Measurements from ENCODE around the gene GPR143.
A peak's percentile ranks its signal among the peaks of the same experiment; 100 is the strongest.
"Not testable (repeated sequence)": the region's sequence is repeated elsewhere in the genome, so short reads cannot be mapped to it uniquely, and the experiment has no call there.

The GPR143 gene

DNA sequence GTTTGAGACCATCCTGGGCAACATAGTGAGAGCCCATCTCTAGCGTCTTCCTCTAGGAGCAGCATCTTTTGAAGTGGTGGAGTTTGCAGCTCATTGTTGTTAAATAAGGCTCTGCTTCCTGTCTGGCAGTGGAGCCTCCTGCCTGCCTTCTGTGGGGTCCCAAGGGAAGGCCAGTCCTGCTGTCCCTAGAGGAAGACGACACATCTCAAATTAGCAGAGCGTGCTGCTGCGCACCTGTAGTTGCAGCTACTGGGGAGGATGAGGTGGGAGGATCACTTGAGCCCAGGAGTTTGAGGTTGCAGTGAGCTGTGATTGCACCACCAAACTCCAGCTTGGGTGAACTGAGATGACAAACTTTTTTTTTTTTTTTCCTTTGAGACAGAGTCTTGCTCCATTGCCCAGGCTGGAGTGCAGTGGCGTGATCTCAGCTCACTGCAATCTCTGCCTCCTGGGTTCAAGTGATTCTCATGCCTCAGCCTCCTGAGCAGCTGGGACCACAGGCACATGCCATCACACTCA is 2.7 kb upstream of the GPR143 start:
- DNase-seq (ENCODE audit: low read depth in 2 of 2) = not testable (repeated sequence)

DNA sequence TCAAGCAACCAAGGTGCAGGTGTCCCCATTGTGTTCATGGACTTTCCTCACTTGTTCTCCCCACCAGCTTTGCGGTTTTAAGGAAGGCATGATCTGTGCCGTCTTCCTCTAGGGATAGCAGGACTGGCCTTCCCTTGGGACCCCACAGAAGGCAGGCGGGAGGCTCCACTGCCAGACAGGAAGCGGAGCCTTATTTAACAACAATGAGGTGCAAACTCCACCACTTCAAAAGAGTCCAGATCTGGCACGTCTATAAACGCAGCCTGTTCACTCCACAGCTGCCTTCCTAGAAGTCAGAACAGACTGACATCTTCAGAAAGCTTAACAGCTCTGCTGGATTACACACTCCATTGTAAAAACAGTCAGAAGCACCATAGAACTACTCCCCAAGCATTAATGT is 1.7 kb upstream of the GPR143 start:
- no peak for DNase-seq (ENCODE audit: low read depth in 2 of 2)

DNA sequence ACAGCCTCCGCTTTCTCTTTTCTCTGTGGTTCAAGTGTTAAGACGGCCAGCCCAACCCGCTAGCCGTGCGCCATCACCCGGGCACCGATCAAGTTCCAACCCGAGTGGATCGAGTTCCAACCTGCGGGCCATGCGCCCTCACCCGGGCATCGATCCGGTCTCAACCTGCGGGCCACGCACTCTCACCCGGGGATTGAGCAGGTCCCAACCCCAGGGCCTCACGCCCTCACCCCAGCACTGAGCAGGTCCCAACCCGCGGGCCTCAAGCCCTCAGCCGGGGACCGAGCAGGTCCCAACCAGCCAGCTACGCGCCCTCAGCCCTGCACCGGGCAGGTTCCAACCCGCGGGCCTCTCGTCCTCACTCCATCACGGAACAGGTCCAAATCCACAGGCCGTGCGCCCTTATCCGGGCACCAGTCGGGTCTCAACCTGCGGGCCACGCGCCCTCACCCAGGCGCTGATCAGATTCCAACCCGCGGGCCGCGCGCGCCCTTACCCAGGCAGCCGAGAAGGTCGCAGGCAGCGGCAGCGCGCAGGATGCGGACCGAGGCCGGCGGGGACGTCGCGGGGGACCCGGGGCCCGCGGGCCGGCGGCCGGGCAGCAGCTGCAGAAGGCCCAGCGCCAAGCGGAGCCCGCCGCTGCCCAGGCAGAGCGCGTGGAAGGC is 443 bp downstream of the GPR143 start:
- no peak for DNase-seq (ENCODE audit: low read depth in 2 of 2)

DNA sequence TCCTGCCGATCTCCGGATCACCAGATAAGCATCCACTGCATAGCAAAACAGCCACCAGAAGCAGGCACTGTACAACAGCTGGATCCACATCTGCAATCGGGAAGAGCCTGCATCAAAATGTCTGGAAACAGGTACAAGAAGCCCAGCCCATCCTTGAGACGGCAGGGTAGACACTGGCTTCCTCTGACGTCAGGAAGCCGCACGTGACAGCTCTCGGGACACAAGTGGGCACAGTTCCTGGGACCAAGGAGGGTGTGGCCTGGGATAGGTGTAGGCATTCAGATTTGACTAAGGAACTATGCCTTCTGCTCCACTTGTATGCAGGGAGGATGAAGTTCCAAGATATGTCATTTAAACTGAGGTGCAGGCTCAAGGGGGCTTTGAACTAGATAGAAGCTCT is 6.3 kb downstream of the GPR143 start:
- DNase-seq (ENCODE audit: low read depth in 2 of 2) = no peak

DNA sequence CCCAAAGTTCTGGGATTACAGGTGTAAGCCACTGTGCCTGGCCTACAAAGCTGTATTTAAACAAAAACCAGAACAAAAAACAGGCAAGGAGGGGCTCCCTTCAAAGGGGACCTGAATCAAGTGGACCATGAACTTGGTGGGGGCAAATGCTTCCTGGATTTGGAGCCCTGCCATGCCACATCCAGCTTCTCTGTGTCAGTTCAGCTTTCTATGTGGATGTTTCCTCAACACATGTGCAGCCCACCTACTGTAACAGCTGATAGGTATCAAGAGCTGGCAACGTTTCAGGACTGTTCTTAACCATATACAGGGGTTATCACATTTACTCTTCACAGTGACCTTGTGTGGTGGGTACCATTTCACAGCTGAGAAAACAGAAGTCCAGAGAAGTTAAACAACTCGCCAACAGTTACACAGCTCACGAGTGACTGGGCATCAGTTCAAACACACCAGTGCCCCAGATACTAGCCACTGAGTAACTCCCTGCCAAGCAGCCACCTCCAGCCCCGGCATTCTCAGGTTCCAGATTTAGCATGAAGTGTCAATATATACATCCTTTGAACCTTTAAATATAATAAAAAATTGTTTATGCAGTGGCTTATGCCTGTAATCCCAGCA is 7.5 kb downstream of the GPR143 start:
- DNase-seq (ENCODE audit: low read depth in 2 of 2) = no peak

DNA sequence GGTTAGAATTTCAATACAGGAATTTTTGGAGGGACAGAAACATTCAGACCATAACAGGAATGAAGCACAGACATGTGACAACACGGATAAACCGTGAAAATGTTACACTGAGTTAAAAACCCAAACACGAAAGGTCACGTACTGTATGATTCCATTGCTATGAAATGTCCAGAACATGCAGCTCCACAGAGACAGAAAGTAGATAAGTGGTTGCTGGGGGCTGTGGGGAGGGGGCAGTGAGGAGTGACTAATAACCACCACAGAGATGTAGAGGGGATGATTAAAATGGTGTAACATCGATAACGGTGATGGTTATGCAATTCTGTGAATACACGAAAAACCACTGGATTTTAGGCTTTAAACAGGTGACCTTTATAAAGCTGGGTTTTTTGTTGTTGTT is 8.3 kb downstream of the GPR143 start:
- no peak for DNase-seq (ENCODE audit: low read depth in 2 of 2)

DNA sequence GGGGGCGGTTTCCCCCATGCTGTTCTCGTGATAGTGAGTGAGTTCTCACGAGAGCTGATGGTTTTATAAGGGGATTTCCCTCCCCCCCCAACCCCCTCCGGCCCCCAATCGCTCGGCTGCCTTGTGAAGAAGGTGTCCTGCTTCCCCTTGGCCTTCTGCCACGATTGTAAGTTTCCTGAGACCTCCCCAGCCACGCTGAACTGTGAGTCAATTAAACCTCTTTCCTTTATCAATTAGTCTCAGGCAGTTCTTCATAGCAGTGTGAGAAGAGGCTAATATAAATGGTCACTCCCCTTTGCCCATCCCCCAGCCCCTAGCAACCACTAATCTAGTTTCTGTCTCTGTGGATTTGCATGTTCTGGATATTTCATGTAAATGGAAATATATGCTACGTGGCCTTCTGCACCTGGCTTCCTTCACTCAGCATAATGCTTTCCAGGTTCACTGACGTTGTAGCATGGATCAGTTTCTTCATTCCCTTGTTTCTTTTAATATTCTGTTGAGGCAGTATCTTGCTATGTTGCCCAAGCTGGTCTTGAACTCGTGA is 16.4 kb downstream of the GPR143 start:
- DNase-seq (ENCODE audit: low read depth in 2 of 2) = no peak

DNA sequence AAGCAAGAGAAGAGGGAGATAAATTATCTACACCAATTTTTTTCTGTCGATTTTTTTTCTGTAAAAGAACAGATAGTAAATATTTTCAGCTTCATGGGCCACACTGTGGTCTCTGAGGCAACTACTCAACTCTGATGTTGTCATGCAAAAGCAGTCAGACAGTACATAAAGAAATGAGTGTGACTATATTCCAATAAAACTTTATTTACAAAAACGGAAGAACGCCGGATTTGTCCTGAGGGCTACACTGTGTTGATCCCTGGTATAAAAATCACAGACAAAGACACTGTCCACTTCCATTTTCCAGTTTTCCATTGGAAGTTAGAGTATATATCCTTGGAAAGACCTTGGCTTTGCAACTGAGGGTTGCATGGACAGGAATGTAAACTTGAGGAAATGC is 18.0 kb downstream of the GPR143 start:
- DNase-seq (ENCODE audit: low read depth in 2 of 2) = no peak

DNA sequence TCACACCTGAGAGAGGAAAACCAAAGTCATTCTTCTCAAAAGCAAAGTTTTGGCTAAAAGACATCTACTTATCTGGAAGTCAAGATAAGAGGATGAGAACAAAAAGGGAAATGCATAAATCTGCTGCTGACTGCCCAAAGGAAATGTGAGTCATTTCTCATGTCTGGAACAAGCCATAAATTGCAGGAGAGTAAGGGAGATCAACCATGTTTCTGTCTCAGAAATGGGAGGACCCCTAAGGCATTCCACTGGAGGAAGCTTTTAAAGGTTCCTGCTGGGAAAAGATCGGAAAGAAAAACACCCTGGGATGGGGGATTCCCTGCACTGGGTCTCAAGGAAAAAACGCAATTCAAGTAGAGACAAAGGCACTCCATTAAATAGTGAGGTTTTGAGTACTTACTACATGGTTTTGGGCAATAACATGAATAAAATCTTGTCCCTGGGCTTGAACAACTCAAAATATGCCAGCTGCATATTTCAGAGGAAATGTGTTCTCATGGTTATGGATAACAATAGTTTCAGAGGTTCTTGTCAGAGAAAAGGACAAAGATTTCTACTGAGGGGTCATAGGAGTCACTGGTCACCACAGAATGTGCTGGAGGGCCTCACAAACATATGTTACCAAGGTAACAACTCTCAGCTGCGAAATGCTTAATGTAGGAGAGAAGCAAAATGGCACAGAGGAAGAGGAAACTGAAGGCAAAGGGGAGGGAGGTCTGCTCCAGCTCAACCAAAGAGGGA is 19.3 kb downstream of the GPR143 start:
- no peak for DNase-seq (ENCODE audit: low read depth in 2 of 2)

DNA sequence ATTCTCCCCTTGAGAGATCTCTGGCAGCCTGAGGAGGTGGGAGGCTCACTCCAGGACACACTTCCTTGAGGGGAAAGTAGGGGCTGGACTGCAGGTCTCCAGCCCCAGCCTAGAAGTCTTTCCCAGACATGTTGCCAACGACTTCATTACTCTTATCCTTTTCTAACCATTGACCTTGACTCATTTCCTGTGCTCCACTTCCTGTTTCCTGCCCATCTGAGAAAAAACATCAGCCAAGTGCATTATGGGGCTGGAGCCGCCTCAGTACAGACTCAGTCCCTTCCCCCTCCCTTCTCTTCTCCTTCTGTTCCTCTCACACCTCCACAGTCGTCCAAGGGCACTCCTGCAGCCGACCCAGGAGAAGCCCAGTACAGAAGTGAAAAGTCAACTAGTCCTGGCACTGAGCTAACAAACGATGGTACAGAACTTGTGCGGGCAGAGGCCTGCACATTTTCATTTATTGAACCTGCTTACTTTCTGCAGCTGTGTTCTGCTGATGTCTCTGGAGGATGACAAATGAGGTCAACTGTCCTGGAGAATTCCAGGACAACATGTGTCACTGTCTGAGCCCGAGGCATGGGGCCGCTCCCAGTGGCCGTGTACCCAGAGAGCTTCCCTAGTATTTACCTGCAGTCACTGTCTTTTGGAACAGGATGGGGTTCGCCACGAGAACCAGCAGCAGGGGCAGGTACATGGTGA is 20.1 kb downstream of the GPR143 start:
- DNase-seq (ENCODE audit: low read depth in 2 of 2) = no peak

DNA sequence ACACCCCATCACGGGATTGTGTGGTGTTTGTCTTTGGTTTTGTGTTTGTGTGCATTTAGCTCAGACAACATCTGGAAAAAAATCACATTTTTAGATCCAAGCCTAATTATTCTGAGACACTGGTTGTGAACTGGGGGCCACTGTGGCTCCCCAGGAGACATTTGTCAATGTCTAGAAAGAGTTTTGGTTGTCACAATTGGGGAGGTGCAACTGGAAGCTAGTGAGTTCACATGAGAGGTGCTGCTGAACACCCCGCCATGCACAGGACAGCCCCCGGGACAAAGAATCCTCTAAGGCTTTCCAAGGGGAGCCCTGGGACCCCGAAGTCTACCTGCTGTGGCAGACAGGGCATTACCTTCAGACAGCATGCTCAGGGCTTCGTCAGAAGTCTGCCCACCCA is 26.5 kb downstream of the GPR143 start:
- DNase-seq (ENCODE audit: low read depth in 2 of 2) = no peak

DNA sequence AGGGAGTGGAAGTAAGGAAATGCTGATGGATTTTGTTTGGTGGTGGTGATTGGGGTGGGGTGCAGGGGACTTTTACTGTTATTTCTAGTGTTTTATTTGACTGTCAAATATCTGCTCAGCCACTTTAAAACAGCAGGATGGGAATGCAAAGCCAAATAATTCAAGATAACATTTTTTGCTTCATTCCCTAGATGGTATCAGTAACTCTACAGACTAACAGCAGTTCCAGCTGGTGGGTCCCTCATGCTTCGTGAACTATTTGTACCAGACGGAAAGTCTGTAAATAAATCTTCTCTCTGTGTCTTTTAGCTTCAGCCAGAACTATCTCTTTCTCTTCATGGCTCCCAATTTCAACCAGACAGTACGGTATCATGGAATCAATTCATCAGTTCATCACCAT is 27.5 kb downstream of the GPR143 start:
- DNase-seq (ENCODE audit: low read depth in 2 of 2) = no peak

DNA sequence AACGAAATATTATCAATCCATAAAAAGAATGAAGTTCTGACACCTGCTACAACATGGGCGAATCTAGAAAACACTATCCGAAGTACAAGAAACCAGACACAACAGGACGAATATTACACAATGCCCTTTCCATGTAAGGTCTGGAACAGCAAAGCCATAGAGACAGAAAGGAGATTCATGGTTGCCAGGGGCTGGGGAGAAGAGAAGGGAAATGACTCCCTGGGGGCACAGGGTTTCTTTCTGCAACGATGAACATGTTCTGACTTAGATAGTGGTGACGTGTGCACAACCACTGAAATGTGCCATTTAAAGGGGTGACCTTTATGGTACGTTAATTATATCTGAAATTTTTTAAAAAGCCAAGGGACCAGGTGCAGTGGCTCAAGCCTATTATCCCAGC is 28.3 kb downstream of the GPR143 start:
- DNase-seq (ENCODE audit: low read depth in 2 of 2) = no peak

DNA sequence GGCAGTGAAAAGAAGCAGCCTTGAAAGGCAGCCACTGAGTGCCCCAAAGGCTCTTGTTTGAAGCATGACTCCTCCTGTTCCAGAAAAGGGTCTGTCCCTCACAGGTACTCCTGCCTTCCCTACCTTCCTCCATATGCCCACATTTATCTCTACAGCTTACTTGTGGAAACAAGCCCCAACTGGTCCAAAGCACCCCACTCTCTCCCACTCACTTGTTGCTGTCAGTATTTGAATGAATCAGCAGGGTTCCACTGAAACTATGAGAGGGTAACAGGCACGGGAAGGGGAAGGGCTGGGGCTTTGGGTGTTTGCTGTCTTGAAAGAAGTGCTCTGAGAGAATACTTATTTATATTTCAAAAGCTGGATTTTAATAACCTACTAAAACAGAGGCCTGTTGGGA is 34.9 kb downstream of the GPR143 start:
- no peak for DNase-seq (ENCODE audit: low read depth in 2 of 2)

DNA sequence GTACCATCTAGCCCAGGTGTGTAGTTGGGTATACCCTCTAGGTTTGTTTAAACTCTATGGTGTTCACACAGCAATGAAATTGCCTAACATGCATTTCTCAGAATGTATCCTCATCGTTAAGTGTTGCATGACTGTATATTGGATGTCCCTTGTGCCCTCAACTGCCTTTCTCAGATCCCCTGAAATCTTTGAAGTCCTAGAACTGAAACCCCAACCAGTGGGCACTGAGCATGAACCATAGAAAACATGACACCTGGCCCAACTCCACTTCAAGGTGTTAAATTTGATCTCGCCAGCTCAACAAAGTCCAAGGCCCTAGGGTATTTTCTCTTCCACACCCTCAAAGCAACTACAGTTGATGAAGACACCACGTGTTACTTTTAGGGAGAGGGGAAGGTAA is 35.6 kb downstream of the GPR143 start:
- no peak for DNase-seq (ENCODE audit: low read depth in 2 of 2)

DNA sequence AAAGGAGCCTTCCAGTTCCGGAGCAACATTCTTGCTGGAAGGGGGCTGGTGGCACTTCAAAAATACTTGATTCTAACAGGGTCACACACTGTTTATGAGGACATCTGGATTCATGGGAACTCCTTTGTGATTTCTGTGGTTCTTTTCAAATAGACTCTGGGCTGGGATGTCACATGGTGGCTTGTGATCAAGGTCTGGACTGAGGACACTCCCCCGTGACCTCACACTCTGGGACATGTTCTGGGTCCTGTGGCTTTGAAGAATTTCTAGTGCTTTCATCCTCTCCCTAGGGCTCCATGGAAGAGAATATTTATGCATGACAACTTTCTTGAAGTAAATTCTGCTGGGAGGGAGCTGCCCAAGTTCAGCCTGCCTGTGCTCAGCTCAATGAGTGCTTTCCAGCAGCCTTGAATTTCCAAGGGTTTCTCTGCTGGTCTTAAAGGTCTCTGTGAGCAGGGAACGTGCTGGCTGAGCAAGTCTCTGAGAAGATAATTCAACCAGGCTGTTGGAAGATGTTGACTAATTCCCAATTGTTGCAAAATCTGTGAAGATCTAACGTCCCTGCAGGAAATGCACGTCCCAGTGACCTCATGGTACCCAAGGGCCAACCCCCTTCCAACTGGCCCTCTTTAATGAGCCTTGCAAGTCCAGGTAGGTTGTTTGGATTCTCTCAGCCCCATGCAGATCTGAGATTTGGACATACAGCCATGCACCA is 36.3 kb downstream of the GPR143 start:
- DNase-seq (ENCODE audit: low read depth in 2 of 2) = no peak

DNA sequence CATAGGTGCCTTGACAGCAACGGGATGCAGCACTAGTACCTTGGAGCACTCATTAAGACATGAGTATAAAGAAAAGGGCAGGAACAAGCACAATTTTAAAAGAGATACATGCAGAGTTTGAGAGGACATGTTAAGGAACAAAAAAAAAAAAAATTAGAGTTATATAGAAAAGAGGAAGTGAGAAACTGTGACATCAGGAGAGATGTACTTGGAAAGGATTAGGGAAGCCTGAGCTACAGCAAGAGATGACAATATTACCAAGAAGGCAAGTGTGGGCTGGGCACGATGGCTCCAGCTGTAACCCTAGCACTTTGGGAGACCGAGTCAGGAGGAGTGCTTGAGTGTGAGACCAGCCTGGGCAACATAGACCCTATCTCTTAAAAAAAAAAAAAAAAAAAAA is 37.4 kb downstream of the GPR143 start:
- DNase-seq (ENCODE audit: low read depth in 2 of 2) = no peak

DNA sequence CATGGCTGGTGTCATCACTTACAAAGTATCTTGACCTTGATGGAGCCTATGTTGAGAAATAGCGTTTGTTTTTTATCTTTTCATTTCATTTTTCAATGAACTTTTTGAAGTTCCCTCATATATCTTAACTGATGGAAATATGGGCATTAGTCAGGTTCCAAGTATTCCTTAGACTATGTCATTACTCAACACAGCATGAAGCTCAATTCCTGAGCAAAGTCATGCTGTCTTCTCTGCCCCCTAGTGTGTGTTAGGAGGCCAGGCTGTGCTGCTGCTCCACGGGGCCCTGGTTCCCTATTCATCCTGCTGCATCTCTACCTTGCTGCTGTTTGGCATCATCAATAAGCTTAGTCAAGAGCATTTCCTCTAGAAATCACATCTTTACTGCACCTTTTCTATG is 40.9 kb downstream of the GPR143 start:
- no peak for DNase-seq (ENCODE audit: low read depth in 2 of 2)

DNA sequence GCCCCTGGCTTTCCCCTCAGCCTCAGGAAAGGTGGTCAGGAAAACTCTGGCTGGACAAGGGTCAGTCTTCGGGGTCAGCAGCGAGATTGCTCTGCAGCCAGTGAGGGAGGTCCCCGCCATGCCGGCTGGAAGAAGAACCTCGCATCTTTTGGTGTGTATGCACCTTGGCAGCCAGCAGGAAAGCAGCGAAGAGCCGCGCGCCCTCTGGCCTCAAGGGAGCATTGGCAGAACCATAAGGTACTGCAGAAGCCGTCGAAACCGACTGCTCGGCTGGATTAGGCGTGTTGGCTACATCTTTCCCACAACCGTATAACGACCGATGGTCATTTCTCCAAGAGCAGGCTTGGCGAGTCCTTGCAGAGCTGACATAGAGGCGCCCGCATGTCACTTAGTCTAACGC is 48.3 kb downstream of the GPR143 start:
- no peak for DNase-seq (ENCODE audit: low read depth in 2 of 2)

DNA sequence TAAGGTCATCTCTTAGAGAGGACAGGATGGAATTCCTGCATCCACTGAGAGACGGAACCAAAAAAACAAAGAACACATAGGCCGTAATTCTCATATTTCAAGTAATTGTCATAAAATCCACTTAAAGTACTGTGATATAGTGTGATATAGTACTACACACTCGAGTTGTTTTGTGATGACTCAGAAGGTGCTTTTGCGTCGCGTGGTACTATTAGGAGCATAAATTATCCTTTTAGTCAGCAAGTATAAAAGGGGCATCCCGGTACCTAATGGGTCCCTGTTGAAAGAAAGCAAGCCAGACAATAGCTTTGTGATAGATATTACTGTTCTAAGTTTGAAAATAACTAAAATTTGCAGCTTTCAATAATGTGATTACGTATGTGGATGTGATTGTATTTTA is 55.3 kb downstream of the GPR143 start:
- no peak for DNase-seq (ENCODE audit: low read depth in 2 of 2)

DNA sequence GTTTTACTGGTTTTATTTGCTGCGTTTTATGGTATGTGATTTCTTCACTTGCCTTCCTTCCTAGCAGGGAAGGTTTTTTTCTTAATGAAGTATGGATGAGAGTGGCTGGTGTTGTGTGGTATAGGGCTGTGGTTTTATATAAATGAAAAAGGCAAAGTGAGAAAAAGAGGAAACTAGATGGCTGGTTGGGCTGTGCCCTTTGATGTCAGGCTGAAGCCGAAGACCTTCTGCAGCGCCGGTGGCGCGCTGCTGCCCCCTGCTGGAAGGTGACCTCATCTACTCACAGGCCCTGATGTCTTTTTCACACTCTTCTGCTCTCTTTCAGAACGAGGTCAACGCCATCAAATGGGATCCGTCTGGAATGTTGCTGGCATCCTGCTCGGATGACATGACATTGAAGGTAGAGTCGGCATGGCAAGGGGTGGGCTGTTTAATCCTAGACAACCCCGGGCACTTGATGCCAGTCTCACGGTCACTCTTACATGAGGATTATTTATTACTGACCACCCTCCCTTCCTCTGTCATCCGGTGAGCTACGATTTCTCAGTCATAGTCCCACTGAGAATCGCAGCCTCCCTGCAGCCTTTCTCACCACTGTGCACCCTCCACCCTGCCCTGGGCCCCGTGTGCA is 56.6 kb downstream of the GPR143 start:
- DNase-seq (ENCODE audit: low read depth in 2 of 2) = peak; percentile 39 to 54
